K562 (cell line): ENCODE data around the gene MAD2L1BP. TPM values are rescaled to one million over a fixed set of nuclear protein-coding genes. Genes with fewer than 3 reads are reported as not detected.

Experiments used
- ATF2 ChIP-seq: sonication (generic); formaldehyde crosslinking; IDR thresholded peaks from 2 replicates; pipeline ENCODE4 v1.8.1; 2022; ENCODE audit warnings: missing genetic modification reagents
- CBX5 ChIP-seq: IDR thresholded peaks from 2 replicates; pipeline ENCODE4 v1.6.1; 2014; ENCODE audit warnings: low read depth, borderline replicate concordance
- CHD7 ChIP-seq: fragments of 200-600 bp; sonication (generic); IDR thresholded peaks from one replicate; pipeline ENCODE4 v1.6.1; 2012; ENCODE audit warnings: mild to moderate bottlenecking, low read depth, low read length, inconsistent platforms
- MXI1 ChIP-seq: IDR thresholded peaks from 2 replicates; pipeline ENCODE4 v1.6.1; 2011; ENCODE audit warnings: low read depth, mild to moderate bottlenecking, improper control_type of control experiment, low read length
- NR2C2 ChIP-seq, 2 experiments: fragments of 200-800 bp in 1 of 2; sonication (Bioruptor generic) in 1 of 2; sonication (generic) in 1 of 2; formaldehyde crosslinking in 1 of 2; IDR thresholded peaks; 2 replicates each; pipeline versions ENCODE4 v1.6.1 to v1.8.0; 2016 to 2022; ENCODE audit warnings: mild to moderate bottlenecking in 1 of 2, missing compliant biosample characterization in 1 of 2, missing genetic modification characterization in 1 of 2, missing genetic modification reagents in 1 of 2
- TBL1XR1 ChIP-seq, 2 experiments: IDR thresholded peaks; 2 replicates each; pipeline ENCODE4 v1.6.1; 2012; ENCODE audit warnings: improper control_type of control experiment in 2 of 2, low read length in 2 of 2, mild to moderate bottlenecking in 1 of 2
- U2AF1 ChIP-seq: fragments of 200-400 bp; formaldehyde crosslinking; optimal IDR thresholded peaks from 2 replicates; pipeline ENCODE3; 2017; ENCODE audit warnings: mild to moderate bottlenecking, low read depth, low read length, moderate library complexity
- ZBTB2 ChIP-seq: fragments of 450-650 bp; IDR thresholded peaks from 2 replicates; pipeline ENCODE4 v1.6.1; 2016; ENCODE audit warnings: antibody characterized with exemption
- ZNF12 ChIP-seq: sonication (generic); formaldehyde crosslinking; IDR thresholded peaks from 2 replicates; pipeline ENCODE4 v1.4.0; 2020; ENCODE audit warnings: mild to moderate bottlenecking, missing genetic modification reagents
- ZNF124 ChIP-seq: sonication (generic); formaldehyde crosslinking; IDR thresholded peaks from 2 replicates; pipeline ENCODE4 v1.8.1; 2022; ENCODE audit warnings: missing genetic modification reagents
- ZNF77 ChIP-seq: fragments of 250-450 bp; sonication (Bioruptor Pico); IDR thresholded peaks from 2 replicates; pipeline ENCODE4 v1.5.0; 2020
- polyA plus RNA-seq, 8 experiments: library from polyadenylated mRNA; depleted of rRNA in 4 of 8; stranded (reverse) in 5 of 8; unstranded in 3 of 8; fragments of >200 nt; fragmentation: Nextera tagmentation in 2 of 8; fragmentation: Illumina TruSeq in 1 of 8; extraction: Ambion mirVana in 2 of 8; extraction: Trizol in 1 of 8; gene quantifications; 2 replicates each; pipeline versions ENCODE4 v1.2.1 to v1.2.3, GENCODE V29; 2011 to 2014; ENCODE audit warnings: inconsistent platforms in 1 of 8, missing spikeins in 1 of 8
- total RNA-seq, 7 experiments: library from RNA; depleted of rRNA in 6 of 7; stranded (reverse); fragments of >200 nt in 6 of 7; fragmentation: Illumina TruSeq in 2 of 7; extraction: Trizol in 2 of 7; gene quantifications; 2 replicates each; pipeline versions ENCODE4 v1.2.1 to v1.2.3, GENCODE V29; 2011 to 2021; ENCODE audit warnings: low replicate concordance in 1 of 7

Gene MAD2L1BP
- total and polyA plus RNA-seq, 9 of the 15 experiments (the other 6 are each of a cell fraction or from before 2014, with no cell fraction given), result 69.7 to 321 (median 111) TPM

- TF ChIP-seq CHD7, result no peak
- TF ChIP-seq ZBTB2, result no peak
- no peak for TF ChIP-seq MXI1
- no peak for TF ChIP-seq NR2C2 (CRISPR knock-in tag; IDR thresholded peaks at IDR 0.05)
- no peak for TF ChIP-seq NR2C2 (tag; IDR thresholded peaks at IDR 0.05)
- no peak for TF ChIP-seq ZNF124 (CRISPR knock-in tag)
- TF ChIP-seq CBX5, result no peak
- TF ChIP-seq ZNF12 (CRISPR knock-in tag), result no peak
- no peak for TF ChIP-seq ATF2 (CRISPR knock-in tag)
- TF ChIP-seq TBL1XR1 (IDR thresholded peaks at IDR 0.05; ENCODE audit: low read length in 2 of 2), result no peak
- TF ChIP-seq U2AF1, result no peak
- no peak for TF ChIP-seq ZNF77 (CRISPR knock-in tag)
Observed at GRCh38 chr6:43588194-43588593, 47.4 kb upstream of the MAD2L1BP start (continued).
